Muscle layer of duodenum (tissue), 2 donors: ENCODE results near the gene MTARC1.

Experiments
- H3K27ac ChIP-seq: one replicate; pipeline ENCODE4 v1.7.0; 2013; ENCODE audit warnings: mild to moderate bottlenecking, low read length
- H3K27me3 ChIP-seq: one replicate; pipeline ENCODE4 v1.7.0; 2013; ENCODE audit warnings: low read depth, mild to moderate bottlenecking, control low read depth, low read length
- H3K36me3 ChIP-seq, 2 donors: one replicate each; pipeline ENCODE4 v1.7.0; 2013; ENCODE audit warnings: low read length in 2 of 2, control low read depth in 1 of 2, mild to moderate bottlenecking in 1 of 2; ENCODE audit not compliant: insufficient read depth in 2 of 2, control insufficient read depth in 1 of 2
- H3K4me1 ChIP-seq, 2 donors: one replicate each; pipeline ENCODE4 v1.7.0; 2013; ENCODE audit warnings: low read length in 2 of 2, mild to moderate bottlenecking in 2 of 2, control low read depth in 1 of 2, moderate library complexity in 1 of 2; ENCODE audit not compliant: insufficient read depth in 2 of 2, control insufficient read depth in 1 of 2
- H3K4me3 ChIP-seq, 2 donors: one replicate each; pipeline ENCODE4 v1.7.0; 2013; ENCODE audit warnings: low read length in 2 of 2, low read depth in 1 of 2, mild to moderate bottlenecking in 1 of 2
- H3K9me3 ChIP-seq, 2 donors: one replicate each; pipeline ENCODE4 v1.7.0; 2013; ENCODE audit warnings: low read length in 2 of 2, control low read depth in 1 of 2, mild to moderate bottlenecking in 1 of 2; ENCODE audit not compliant: control insufficient read depth in 1 of 2
- donor health status: healthy.

Gene MTARC1

DNA sequence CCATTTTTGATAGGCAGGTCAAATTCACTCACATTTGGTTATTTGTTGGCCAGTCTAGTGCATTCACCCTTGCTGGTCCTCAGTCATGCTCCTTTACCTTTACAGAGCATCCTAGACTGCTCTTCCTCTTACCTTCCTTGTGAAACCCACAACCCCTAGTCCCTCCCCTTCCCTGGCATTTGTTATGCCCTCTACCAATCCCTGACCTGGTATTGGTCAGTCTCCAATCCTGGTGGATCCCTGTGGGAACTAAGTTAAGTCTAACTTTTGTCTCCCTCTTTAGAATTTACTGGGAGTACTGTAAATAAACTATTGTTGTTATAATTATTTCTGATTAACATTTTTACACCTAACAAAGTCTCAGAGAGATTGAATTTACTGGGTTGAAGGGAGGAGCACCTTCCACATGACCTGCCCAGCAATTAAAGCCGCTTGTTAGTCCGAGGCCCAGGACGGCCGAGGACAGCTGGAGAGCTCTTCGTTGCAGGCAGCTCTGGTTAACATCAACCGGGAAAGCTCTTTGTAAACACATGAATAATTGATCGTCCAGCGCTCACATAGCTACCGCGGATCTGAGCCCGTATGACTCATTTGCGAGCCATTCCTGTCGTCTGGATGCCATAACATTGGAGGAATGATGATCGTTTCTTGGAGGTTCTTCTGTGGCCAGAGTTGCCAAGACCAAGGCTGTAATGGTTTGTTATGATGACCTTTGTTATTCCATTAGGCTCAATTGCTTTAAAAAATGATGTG lies 31.9 kb downstream of the MTARC1 start:
- H3K36me3 ChIP-seq, result no peaks in the 10 kb centered on the region
- peak overlapping the region; percentile 84 for H3K27ac ChIP-seq
- H3K9me3 ChIP-seq, result no peaks in the 10 kb centered on the region
- H3K27me3 ChIP-seq, result no peaks in the 10 kb centered on the region
- H3K4me1 ChIP-seq, result peaks cover 0 to 42% of the 10 kb centered on the region in 2 donors
- no peak overlapping the region for H3K4me3 ChIP-seq

DNA sequence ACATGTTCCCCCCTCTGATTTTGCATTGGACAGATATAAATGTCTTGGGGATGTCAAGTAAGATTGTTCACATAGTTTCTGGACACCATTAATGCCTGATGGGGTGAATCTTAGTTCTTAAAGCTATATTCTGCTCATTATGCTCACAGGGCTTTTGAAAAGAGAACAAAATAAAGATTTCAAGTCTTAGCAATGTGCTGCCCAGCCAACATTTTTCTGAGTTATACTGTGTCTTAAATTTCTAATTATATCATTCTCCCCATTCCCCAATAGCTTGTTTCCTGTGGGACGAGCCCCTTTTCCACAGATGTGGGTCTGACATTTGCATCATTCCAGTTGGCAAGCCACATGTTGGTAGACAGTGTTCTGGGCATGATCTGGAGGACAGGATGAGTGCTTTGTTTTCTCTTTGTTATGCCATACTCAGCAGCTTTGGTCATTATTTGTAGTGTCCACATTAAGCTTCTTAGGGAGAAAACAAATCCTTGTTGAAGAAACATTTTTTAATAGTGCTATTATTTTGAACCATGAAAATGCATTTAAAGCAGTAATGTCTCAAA lies 32.8 kb downstream of the MTARC1 start:
- Histone ChIP-seq H3K36me3 (no peaks in the 10 kb centered on the region), H3K27ac (peak overlapping the region; percentile 84), H3K4me1 (peaks cover 0 to 40% of the 10 kb centered on the region in 2 donors), H3K9me3 (no peaks in the 10 kb centered on the region), H3K27me3 (no peaks in the 10 kb centered on the region), H3K4me3 (peak overlapping the region in 1 of 2 donors; percentile 10)

- Histone ChIP-seq H3K27ac (no peak overlapping the region), H3K36me3 (no peaks in the 10 kb centered on the region), H3K9me3 (no peaks in the 10 kb centered on the region), H3K4me3 (no peak overlapping the region), H3K27me3 (no peaks in the 10 kb centered on the region), H3K4me1 (peaks cover 0 to 21% of the 10 kb centered on the region in 2 donors)
These were observed 37.6 kb downstream of the MTARC1 start for GRCh38 chr1:220824031-220824989.

- no peaks in the 10 kb centered on the region for H3K36me3 ChIP-seq
- no peaks in the 10 kb centered on the region for H3K9me3 ChIP-seq
- H3K27ac ChIP-seq, result no peak overlapping the region
- H3K4me1 ChIP-seq, result peaks cover 0 to 17% of the 10 kb centered on the region in 2 donors
- H3K4me3 ChIP-seq, result no peak overlapping the region
- no peaks in the 10 kb centered on the region for H3K27me3 ChIP-seq
These were observed 39.3 kb downstream of the MTARC1 start for GRCh38 chr1:220825819-220826551.

DNA sequence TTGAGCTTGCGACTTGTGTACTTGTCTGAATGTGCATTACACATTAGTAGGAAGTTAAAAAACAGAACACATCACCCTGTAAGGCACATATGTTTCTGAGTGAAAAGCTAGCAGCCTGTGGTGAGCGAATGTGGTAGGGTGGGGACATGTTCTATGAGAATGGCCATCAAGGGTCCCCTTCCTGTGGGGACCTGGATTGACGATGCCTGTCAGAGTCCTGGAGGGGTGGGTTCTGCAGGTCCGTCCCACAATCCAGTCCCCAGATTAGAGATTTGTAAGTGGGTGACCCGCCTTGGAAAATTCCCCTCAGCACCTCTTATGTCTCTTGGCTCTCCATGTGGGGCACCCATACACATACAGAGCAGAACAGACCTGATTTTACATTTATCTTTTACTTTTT lies 40.0 kb downstream of the MTARC1 start:
- Histone ChIP-seq H3K27me3 (no peaks in the 10 kb centered on the region), H3K4me1 (peaks cover 0 to 17% of the 10 kb centered on the region in 2 donors), H3K9me3 (no peaks in the 10 kb centered on the region), H3K36me3 (no peaks in the 10 kb centered on the region), H3K4me3 (no peak overlapping the region), H3K27ac (no peak overlapping the region)

GRCh38 chr1:220827445-220828178 lies 40.9 kb downstream of the MTARC1 start:
- Histone ChIP-seq H3K27ac (no peak overlapping the region), H3K4me1 (peaks cover 0 to 19% of the 10 kb centered on the region in 2 donors), H3K4me3 (no peak overlapping the region), H3K36me3 (no peaks in the 10 kb centered on the region), H3K27me3 (no peaks in the 10 kb centered on the region), H3K9me3 (no peaks in the 10 kb centered on the region)

DNA sequence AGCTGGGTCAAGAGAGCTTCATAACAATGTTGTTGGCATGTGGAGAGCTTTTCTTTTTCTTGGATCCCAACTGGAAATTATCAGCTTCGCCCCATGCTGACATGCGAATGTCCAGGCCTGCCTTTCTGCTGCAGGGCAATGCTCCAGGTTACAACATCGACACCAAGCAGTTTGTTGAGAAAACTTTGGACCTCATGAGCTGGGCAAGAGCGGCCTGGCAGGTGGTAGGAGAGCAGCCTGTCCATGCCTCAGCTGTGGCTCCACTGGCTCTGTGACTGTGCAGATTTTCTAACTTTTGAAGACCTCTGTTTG lies 41.4 kb downstream of the MTARC1 start:
- Histone ChIP-seq H3K27me3 (no peaks in the 10 kb centered on the region), H3K27ac (no peak overlapping the region), H3K4me3 (no peak overlapping the region), H3K9me3 (no peaks in the 10 kb centered on the region), H3K36me3 (no peaks in the 10 kb centered on the region), H3K4me1 (peaks cover 0 to 24% of the 10 kb centered on the region in 2 donors)

- H3K4me1 ChIP-seq, result peaks cover 0 to 26% of the 10 kb centered on the region in 2 donors
These were observed 42.4 kb downstream of the MTARC1 start for GRCh38 chr1:220828950-220829586.

DNA sequence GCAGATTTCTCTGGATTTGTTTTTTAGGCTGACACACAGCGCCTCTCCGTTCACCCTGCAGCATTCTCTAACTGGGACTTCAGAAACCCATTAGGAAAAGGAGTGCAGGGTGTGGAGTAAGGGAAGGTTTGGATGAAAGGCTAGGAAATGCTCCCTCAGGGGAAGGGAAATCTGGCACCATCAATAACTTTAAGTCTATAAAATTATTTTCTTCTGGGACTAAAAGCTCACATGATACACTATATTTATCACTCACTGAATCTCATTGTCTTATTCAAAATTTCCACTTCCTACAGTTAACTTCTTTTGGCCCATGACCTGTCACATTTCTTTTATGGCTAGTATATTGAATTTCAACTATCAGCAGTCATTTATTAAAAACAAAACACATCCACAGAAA lies 46.7 kb downstream of the MTARC1 start:
- Histone ChIP-seq H3K27ac (no peak overlapping the region), H3K9me3 (no peaks in the 10 kb centered on the region), H3K27me3 (no peaks in the 10 kb centered on the region)

More at GRCh38 chr1:220828950-220829586, 42.4 kb downstream of the MTARC1 start:
- Histone ChIP-seq H3K9me3 (no peaks in the 10 kb centered on the region), H3K27ac (no peak overlapping the region), H3K27me3 (no peaks in the 10 kb centered on the region), H3K36me3 (no peaks in the 10 kb centered on the region), H3K4me3 (no peak overlapping the region)

GRCh38 chr1:220834155-220834870 lies 47.6 kb downstream of the MTARC1 start:
- peaks cover 0 to 16% of the 10 kb centered on the region in 2 donors for H3K4me1 ChIP-seq
- no peak overlapping the region for H3K4me3 ChIP-seq
- no peaks in the 10 kb centered on the region for H3K36me3 ChIP-seq
- no peaks in the 10 kb centered on the region for H3K9me3 ChIP-seq
- no peak overlapping the region for H3K27ac ChIP-seq
- no peaks in the 10 kb centered on the region for H3K27me3 ChIP-seq

More for the DNA sequence above, 46.7 kb downstream of the MTARC1 start:
- H3K4me1 ChIP-seq, result peaks cover 0 to 16% of the 10 kb centered on the region in 2 donors
- no peaks in the 10 kb centered on the region for H3K36me3 ChIP-seq
- H3K4me3 ChIP-seq, result no peak overlapping the region
